ENCODE data around the gene TMEM242.

The TMEM242 gene

GRCh38 chr6:157346373-157346772 is 23.1 kb upstream of the TMEM242 start:
- no peak overlapping the region for H4K8ac ChIP-seq (ENCODE audit: low read length)
- no peaks in the 10 kb centered on the region for H3K36me3 ChIP-seq (ENCODE audit: control insufficient read depth in 1 of 2, insufficient read depth in 2 of 2, low read depth in 1 of 2, low read length in 2 of 2)
- no peak overlapping the region for H2AFZ ChIP-seq (ENCODE audit: low read depth, low read length)
- no peaks in the 10 kb centered on the region for H3K79me1 ChIP-seq (replicated peaks; ENCODE audit: low read length, poor library complexity, severe bottlenecking)
- H3K27me3 ChIP-seq (ENCODE audit: control insufficient read depth in 1 of 2, insufficient read depth in 1 of 2, low read length in 2 of 2), result peaks cover 37 to 54% of the 10 kb centered on the region in 2 experiments
- H3K23ac ChIP-seq (ENCODE audit: low read length in 2 of 2), result no peak overlapping the region
- no peak overlapping the region for H2BK12ac ChIP-seq (ENCODE audit: low read length in 2 of 2)
- H3K4ac ChIP-seq (ENCODE audit: low read depth in 1 of 2, low read length in 2 of 2), result no peak overlapping the region
- H2AK5ac ChIP-seq (ENCODE audit: low read length, severe bottlenecking), result no peak overlapping the region
- H3K27ac ChIP-seq (ENCODE audit: low read length, poor library complexity, severe bottlenecking), result no peak overlapping the region
- WGBS, result 79% methylated on average over 2 of the region's 2 CpGs
- no peak overlapping the region for H2BK15ac ChIP-seq (ENCODE audit: low read depth, poor library complexity, severe bottlenecking)
- no peak for DNase-seq
- H3K14ac ChIP-seq (ENCODE audit: low read length in 2 of 2), result no peak overlapping the region
- H3K4me2 ChIP-seq (ENCODE audit: low read length, poor library complexity, severe bottlenecking), result no peak overlapping the region
- H3K9ac ChIP-seq (ENCODE audit: low read length), result no peak overlapping the region
- H3K4me3 ChIP-seq (ENCODE audit: insufficient read depth in 1 of 2, low read depth in 1 of 2, low read length in 2 of 2), result no peak overlapping the region
- no peak overlapping the region for H3K18ac ChIP-seq (ENCODE audit: low read depth in 1 of 2, low read length in 2 of 2)
- no peak overlapping the region for H2BK5ac ChIP-seq (ENCODE audit: low read depth, low read length, poor library complexity, severe bottlenecking)
- H3K9me3 ChIP-seq (ENCODE audit: control insufficient read depth, low read length), result peaks cover 18% of the 10 kb centered on the region
- no peak overlapping the region for H4K91ac ChIP-seq (ENCODE audit: low read length)
- H2BK120ac ChIP-seq (ENCODE audit: low read depth, low read length), result no peak overlapping the region
- H3K4me1 ChIP-seq (ENCODE audit: control insufficient read depth, insufficient read depth, low read depth, low read length), result no peaks in the 10 kb centered on the region

GRCh38 chr6:157343732-157344131 is 20.4 kb upstream of the TMEM242 start:
- H3K9me3 ChIP-seq (ENCODE audit: control insufficient read depth, low read length), result peaks cover 5% of the 10 kb centered on the region
- DNase-seq, result no peak
- WGBS, result 84% methylated on average over 4 of the region's 4 CpGs
- H3K4me2 ChIP-seq (ENCODE audit: low read length, poor library complexity, severe bottlenecking), result no peak overlapping the region
- no peaks in the 10 kb centered on the region for H3K36me3 ChIP-seq (ENCODE audit: control insufficient read depth in 1 of 2, insufficient read depth in 2 of 2, low read depth in 1 of 2, low read length in 2 of 2)
- no peak overlapping the region for H2BK12ac ChIP-seq (ENCODE audit: low read length in 2 of 2)
- H2BK15ac ChIP-seq (ENCODE audit: low read depth, poor library complexity, severe bottlenecking), result no peak overlapping the region
- no peak overlapping the region for H3K18ac ChIP-seq (ENCODE audit: low read depth in 1 of 2, low read length in 2 of 2)
- H3K27me3 ChIP-seq (ENCODE audit: control insufficient read depth in 1 of 2, insufficient read depth in 1 of 2, low read length in 2 of 2), result peaks cover 35 to 54% of the 10 kb centered on the region in 2 experiments
- no peak overlapping the region for H2BK120ac ChIP-seq (ENCODE audit: low read depth, low read length)
- no peak overlapping the region for H4K8ac ChIP-seq (ENCODE audit: low read length)
- no peak overlapping the region for H3K14ac ChIP-seq (ENCODE audit: low read length in 2 of 2)
- no peak overlapping the region for H3K23ac ChIP-seq (ENCODE audit: low read length in 2 of 2)
- no peak overlapping the region for H3K4ac ChIP-seq (ENCODE audit: low read depth in 1 of 2, low read length in 2 of 2)
- H2AFZ ChIP-seq (ENCODE audit: low read depth, low read length), result no peak overlapping the region
- no peak overlapping the region for H3K27ac ChIP-seq (ENCODE audit: low read length, poor library complexity, severe bottlenecking)
- no peak overlapping the region for H2AK5ac ChIP-seq (ENCODE audit: low read length, severe bottlenecking)
- H2BK5ac ChIP-seq (ENCODE audit: low read depth, low read length, poor library complexity, severe bottlenecking), result no peak overlapping the region
- H4K91ac ChIP-seq (ENCODE audit: low read length), result no peak overlapping the region
- H3K4me3 ChIP-seq (ENCODE audit: insufficient read depth in 1 of 2, low read depth in 1 of 2, low read length in 2 of 2), result no peak overlapping the region
- H3K79me1 ChIP-seq (replicated peaks; ENCODE audit: low read length, poor library complexity, severe bottlenecking), result no peaks in the 10 kb centered on the region
- no peak overlapping the region for H3K9ac ChIP-seq (ENCODE audit: low read length)
- no peaks in the 10 kb centered on the region for H3K4me1 ChIP-seq (ENCODE audit: control insufficient read depth, insufficient read depth, low read depth, low read length)

DNA sequence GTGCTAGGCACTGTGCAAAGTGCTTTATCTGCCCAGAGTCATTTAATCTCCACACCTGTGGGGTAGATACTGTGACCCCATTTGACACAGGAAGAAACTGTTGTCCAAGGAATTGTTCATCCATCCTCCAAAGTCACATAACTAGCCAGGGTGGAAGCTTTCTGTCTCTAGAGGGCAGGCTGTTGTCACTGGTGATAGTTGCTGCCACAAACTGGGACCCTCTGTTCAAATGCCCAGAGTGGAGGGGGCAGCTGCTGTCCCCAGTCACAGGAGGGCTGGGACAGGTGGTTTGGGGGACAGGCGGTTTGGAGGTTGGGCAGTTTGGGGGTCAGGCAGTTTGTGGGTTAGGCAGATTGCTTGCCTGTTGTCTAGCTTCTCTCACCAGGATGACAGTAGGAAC is 16.1 kb upstream of the TMEM242 start:
- Histone ChIP-seq H3K4ac (ENCODE audit: low read depth in 1 of 2, low read length in 2 of 2) (no peak overlapping the region), H3K4me1 (ENCODE audit: control insufficient read depth, insufficient read depth, low read depth, low read length) (no peaks in the 10 kb centered on the region), H3K14ac (ENCODE audit: low read length in 2 of 2) (no peak overlapping the region), H2BK12ac (ENCODE audit: low read length in 2 of 2) (no peak overlapping the region), H2AFZ (ENCODE audit: low read depth, low read length) (no peak overlapping the region), H3K18ac (ENCODE audit: low read depth in 1 of 2, low read length in 2 of 2) (no peak overlapping the region), H4K91ac (ENCODE audit: low read length) (no peak overlapping the region), H2BK5ac (ENCODE audit: low read depth, low read length, poor library complexity, severe bottlenecking) (no peak overlapping the region), H2BK120ac (ENCODE audit: low read depth, low read length) (no peak overlapping the region), H2BK15ac (ENCODE audit: low read depth, poor library complexity, severe bottlenecking) (no peak overlapping the region), H4K8ac (ENCODE audit: low read length) (no peak overlapping the region), H3K4me3 (ENCODE audit: insufficient read depth in 1 of 2, low read depth in 1 of 2, low read length in 2 of 2) (no peak overlapping the region), H3K36me3 (ENCODE audit: control insufficient read depth in 1 of 2, insufficient read depth in 2 of 2, low read depth in 1 of 2, low read length in 2 of 2) (no peaks in the 10 kb centered on the region), H3K27ac (ENCODE audit: low read length, poor library complexity, severe bottlenecking) (no peak overlapping the region), H3K9me3 (ENCODE audit: control insufficient read depth, low read length) (no peaks in the 10 kb centered on the region), H2AK5ac (ENCODE audit: low read length, severe bottlenecking) (no peak overlapping the region), H3K9ac (ENCODE audit: low read length) (no peak overlapping the region), H3K4me2 (ENCODE audit: low read length, poor library complexity, severe bottlenecking) (no peak overlapping the region), H3K79me1 (replicated peaks; ENCODE audit: low read length, poor library complexity, severe bottlenecking) (no peaks in the 10 kb centered on the region), H3K27me3 (ENCODE audit: control insufficient read depth in 1 of 2, insufficient read depth in 1 of 2, low read length in 2 of 2) (peaks cover 13 to 21% of the 10 kb centered on the region in 2 experiments), H3K23ac (ENCODE audit: low read length in 2 of 2) (no peak overlapping the region)
- no peak for DNase-seq
- WGBS, result 91% methylated on average over 1 of the region's 1 CpG

DNA sequence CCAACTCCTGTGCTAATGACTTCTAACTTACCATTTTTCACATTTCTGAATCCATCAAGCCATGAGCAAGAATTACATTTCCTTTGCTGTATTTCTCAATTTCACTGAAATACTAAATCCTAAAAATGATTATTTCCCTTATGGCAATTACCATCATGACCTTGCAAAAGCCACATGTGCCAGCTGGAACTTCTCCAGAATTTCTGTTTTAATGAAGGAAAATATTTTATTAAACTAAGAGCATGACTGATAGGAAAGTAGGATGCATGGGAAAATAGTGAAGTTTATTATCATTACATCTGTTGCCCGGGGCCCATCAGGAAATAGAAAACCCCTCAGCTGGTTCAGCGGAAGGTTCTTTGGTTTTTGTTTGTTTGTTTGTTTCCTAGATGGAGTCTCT is 14.4 kb upstream of the TMEM242 start:
- H3K14ac ChIP-seq (ENCODE audit: low read length in 2 of 2), result no peak overlapping the region
- no peak overlapping the region for H4K91ac ChIP-seq (ENCODE audit: low read length)
- H3K23ac ChIP-seq (ENCODE audit: low read length in 2 of 2), result no peak overlapping the region
- H2AK5ac ChIP-seq (ENCODE audit: low read length, severe bottlenecking), result no peak overlapping the region
- H3K36me3 ChIP-seq (ENCODE audit: control insufficient read depth in 1 of 2, insufficient read depth in 2 of 2, low read depth in 1 of 2, low read length in 2 of 2), result no peaks in the 10 kb centered on the region
- no peak for DNase-seq
- H2AFZ ChIP-seq (ENCODE audit: low read depth, low read length), result no peak overlapping the region
- WGBS, result 97% methylated on average over 2 of the region's 2 CpGs
- no peak overlapping the region for H2BK15ac ChIP-seq (ENCODE audit: low read depth, poor library complexity, severe bottlenecking)
- no peaks in the 10 kb centered on the region for H3K4me1 ChIP-seq (ENCODE audit: control insufficient read depth, insufficient read depth, low read depth, low read length)
- H2BK5ac ChIP-seq (ENCODE audit: low read depth, low read length, poor library complexity, severe bottlenecking), result no peak overlapping the region
- no peak overlapping the region for H4K8ac ChIP-seq (ENCODE audit: low read length)
- no peak overlapping the region for H3K18ac ChIP-seq (ENCODE audit: low read depth in 1 of 2, low read length in 2 of 2)
- no peak overlapping the region for H3K27ac ChIP-seq (ENCODE audit: low read length, poor library complexity, severe bottlenecking)
- no peak overlapping the region for H2BK12ac ChIP-seq (ENCODE audit: low read length in 2 of 2)
- H3K79me1 ChIP-seq (replicated peaks; ENCODE audit: low read length, poor library complexity, severe bottlenecking), result no peaks in the 10 kb centered on the region
- H2BK120ac ChIP-seq (ENCODE audit: low read depth, low read length), result no peak overlapping the region
- peaks cover 18 to 20% of the 10 kb centered on the region in 2 experiments for H3K27me3 ChIP-seq (ENCODE audit: control insufficient read depth in 1 of 2, insufficient read depth in 1 of 2, low read length in 2 of 2)
- H3K4me3 ChIP-seq (ENCODE audit: insufficient read depth in 1 of 2, low read depth in 1 of 2, low read length in 2 of 2), result no peak overlapping the region
- H3K4me2 ChIP-seq (ENCODE audit: low read length, poor library complexity, severe bottlenecking), result no peak overlapping the region
- no peak overlapping the region for H3K9ac ChIP-seq (ENCODE audit: low read length)
- H3K9me3 ChIP-seq (ENCODE audit: control insufficient read depth, low read length), result no peaks in the 10 kb centered on the region
- H3K4ac ChIP-seq (ENCODE audit: low read depth in 1 of 2, low read length in 2 of 2), result no peak overlapping the region
